Upper lobe of right lung (tissue), 1 donor: ENCODE measurements around the gene ZNF736. TPM values are rescaled to one million over a fixed set of nuclear protein-coding genes. Genes with fewer than 3 reads are reported as not detected.
"Not testable (repeated sequence)": the region's sequence is repeated elsewhere in the genome, so short reads cannot be mapped to it uniquely, and the experiment has no call there.

Experiments used
- ATAC-seq: fragments of 200-7000 bp; cut with Tn5 transposase; one replicate; pipeline ENCODE4 v1.9.1; 2020; ENCODE audit warnings: mild to moderate bottlenecking, moderate library complexity
- DNase-seq: peaks from one replicate; pipeline ENCODE4 v3.0.0-alpha.2; 2020
- H3K27ac ChIP-seq: fragments of 200-600 bp; one replicate; pipeline ENCODE4 v1.8.0; 2022
- H3K27me3 ChIP-seq: fragments of 200-600 bp; one replicate; pipeline ENCODE4 v1.8.0; 2022; ENCODE audit warnings: mild to moderate bottlenecking
- H3K36me3 ChIP-seq: fragments of 200-600 bp; one replicate; pipeline ENCODE4 v1.8.0; 2022
- H3K4me1 ChIP-seq: fragments of 200-600 bp; one replicate; pipeline ENCODE4 v1.8.0; 2022
- H3K4me3 ChIP-seq: fragments of 200-600 bp; one replicate; pipeline ENCODE4 v1.8.0; 2022; ENCODE audit warnings: mild to moderate bottlenecking
- H3K9me3 ChIP-seq: fragments of 200-600 bp; one replicate; pipeline ENCODE4 v1.8.0; 2022
- CTCF ChIP-seq: fragments of 200-600 bp; IDR thresholded peaks from one replicate; pipeline ENCODE4 v1.8.0; 2022; ENCODE audit warnings: antibody characterized with exemption
- intact Hi-C: fragments of 100-400 bp; cut with DNase I; formaldehyde crosslinking; loops from one replicate; pipeline ENCODE4 v1.11.0; 2022
- total RNA-seq: library from RNA; stranded (reverse); fragmentation: NEBNext Ultra II Directional; extraction: Animal tissue kit (Norgen Biotek cat#: 25700); gene quantifications from one replicate; pipeline ENCODE4 v1.2.1, GENCODE V29; 2021
- donor health status: DM: no; HTN: yes; CAD: no; lungs with severe emphysema.

ZNF736 gene
- total RNA-seq, 1 donor from 2014 or later: 13.5 TPM

GRCh38 chr7:64314566-64314965 is 805 bp downstream of the ZNF736 start:
- Histone ChIP-seq H3K27me3 (no peaks in the 10 kb centered on the region), H3K36me3 (no peaks in the 10 kb centered on the region), H3K4me3 (peak overlapping the region; percentile 75), H3K4me1 (no peaks in the 10 kb centered on the region), H3K27ac (peak overlapping the region; percentile 83), H3K9me3 (no peaks in the 10 kb centered on the region)
- intact Hi-C loops: no loop called here
- TF ChIP-seq CTCF: no peak
- DNase-seq: no peak
- ATAC-seq: no peak

- DNase-seq, H3K4me1 ChIP-seq, intact Hi-C loops, H3K36me3 ChIP-seq, H3K9me3 ChIP-seq, H3K27ac ChIP-seq, H3K4me3 ChIP-seq, ATAC-seq, H3K27me3 ChIP-seq: not testable (repeated sequence)
These were observed 2.4 kb downstream of the ZNF736 start for GRCh38 chr7:64316031-64316742.

GRCh38 chr7:64320547-64321513 is 7.1 kb downstream of the ZNF736 start:
- no peak overlapping the region for H3K4me3 ChIP-seq
- H3K9me3 ChIP-seq: peaks cover 2% of the 10 kb centered on the region
- no peak for TF ChIP-seq CTCF
- ATAC-seq (no peak), DNase-seq (no peak)
- no peaks in the 10 kb centered on the region for H3K4me1 ChIP-seq
- intact Hi-C loops: no loop called here
- H3K36me3 ChIP-seq: no peaks in the 10 kb centered on the region
- H3K27ac ChIP-seq: no peak overlapping the region
- no peaks in the 10 kb centered on the region for H3K27me3 ChIP-seq

GRCh38 chr7:64324166-64324565 is 10.4 kb downstream of the ZNF736 start:
- H3K4me3 ChIP-seq, DNase-seq, intact Hi-C loops, H3K27me3 ChIP-seq, H3K27ac ChIP-seq, H3K36me3 ChIP-seq, ATAC-seq, H3K9me3 ChIP-seq, H3K4me1 ChIP-seq: not testable (repeated sequence)

- not testable (repeated sequence) for DNase-seq, H3K36me3 ChIP-seq, H3K4me3 ChIP-seq
These were observed 35.0 kb downstream of the ZNF736 start for GRCh38 chr7:64348713-64349210.

GRCh38 chr7:64359543-64359942 is 45.8 kb downstream of the ZNF736 start:
- intact Hi-C loops: no loop called here
- Histone ChIP-seq H3K27me3 (no peaks in the 10 kb centered on the region), H3K4me1 (no peaks in the 10 kb centered on the region), H3K27ac (no peak overlapping the region), H3K9me3 (peaks cover 42% of the 10 kb centered on the region), H3K4me3 (no peak overlapping the region), H3K36me3 (no peaks in the 10 kb centered on the region)
- DNase-seq: no peak
- TF ChIP-seq CTCF: no peak
- ATAC-seq: no peak

More at GRCh38 chr7:64348713-64349210, 35.0 kb downstream of the ZNF736 start:
- H3K4me1 ChIP-seq, ATAC-seq, H3K27me3 ChIP-seq, intact Hi-C loops, H3K27ac ChIP-seq: not testable (repeated sequence)
- peaks cover 98% of the 10 kb centered on the region for H3K9me3 ChIP-seq

- intact Hi-C loops: no loop called here
- ATAC-seq: no peak
These were observed 57.4 kb downstream of the ZNF736 start for GRCh38 chr7:64371116-64371515.

More at GRCh38 chr7:64371116-64371515, 57.4 kb downstream of the ZNF736 start:
- Histone ChIP-seq H3K27ac (no peak overlapping the region), H3K36me3 (no peaks in the 10 kb centered on the region), H3K4me1 (no peaks in the 10 kb centered on the region), H3K9me3 (peaks cover 11% of the 10 kb centered on the region), H3K4me3 (no peak overlapping the region), H3K27me3 (no peaks in the 10 kb centered on the region)
- no peak for DNase-seq
- TF ChIP-seq CTCF: no peak
